Stimulated activated CD4-positive, alpha-beta T cell treated with anti-CD3 and anti-CD28 coated beads, Interleukin-2, amount 100 ng/mL, for 4 hours (primary cell): ENCODE data around the gene SNHG17.
"Not testable (repeated sequence)": the region's sequence is repeated elsewhere in the genome, so short reads cannot be mapped to it uniquely, and the experiment has no call there.

Source experiments
- DNase-seq: peaks from one replicate; pipeline ENCODE4 v3.0.0-alpha.2; 2020; ENCODE audit warnings: low read depth

Gene SNHG17

DNA sequence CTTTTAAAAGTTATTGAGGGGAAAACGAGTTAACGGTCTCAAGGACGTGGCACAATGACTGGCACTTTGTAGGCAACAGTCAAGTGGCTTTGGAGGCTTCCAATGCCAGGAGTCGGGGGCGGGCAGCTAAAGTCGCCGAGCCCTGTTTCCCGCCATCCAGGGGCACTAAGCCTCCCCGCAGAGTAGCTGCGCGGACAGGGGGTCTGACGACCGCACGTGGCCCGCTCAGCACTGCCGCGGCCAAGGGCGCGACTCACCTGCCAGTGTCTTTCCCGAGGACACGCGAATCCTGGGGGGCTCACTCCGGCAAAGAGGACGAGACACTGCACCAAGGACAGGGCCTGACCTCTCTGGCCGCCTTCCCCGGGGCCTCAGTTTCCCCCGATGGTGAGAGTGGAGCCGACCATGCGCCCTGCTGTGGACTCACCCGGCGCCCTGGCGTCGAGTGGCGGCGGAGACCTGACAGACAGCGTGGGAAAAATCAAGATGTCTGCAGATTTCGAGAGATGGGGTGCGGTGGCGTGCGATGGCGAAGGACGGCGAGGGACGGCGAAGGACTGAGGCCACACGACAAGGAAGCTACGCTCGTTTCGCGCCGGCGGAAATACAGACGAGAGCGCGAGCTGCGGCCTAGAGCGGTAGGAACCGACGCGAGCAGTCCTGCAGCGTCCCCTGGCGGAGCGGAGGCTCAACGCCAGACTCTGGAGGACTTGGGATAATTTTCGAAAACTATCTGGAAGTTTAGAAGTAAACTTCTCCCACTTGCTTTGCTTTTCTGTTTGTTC lies at the start of gene SNHG17:
SNHG17 (minus strand) TSS at position 559 of the 785 bp plus-strand sequence.
- DNase-seq = peak; percentile 80

DNA sequence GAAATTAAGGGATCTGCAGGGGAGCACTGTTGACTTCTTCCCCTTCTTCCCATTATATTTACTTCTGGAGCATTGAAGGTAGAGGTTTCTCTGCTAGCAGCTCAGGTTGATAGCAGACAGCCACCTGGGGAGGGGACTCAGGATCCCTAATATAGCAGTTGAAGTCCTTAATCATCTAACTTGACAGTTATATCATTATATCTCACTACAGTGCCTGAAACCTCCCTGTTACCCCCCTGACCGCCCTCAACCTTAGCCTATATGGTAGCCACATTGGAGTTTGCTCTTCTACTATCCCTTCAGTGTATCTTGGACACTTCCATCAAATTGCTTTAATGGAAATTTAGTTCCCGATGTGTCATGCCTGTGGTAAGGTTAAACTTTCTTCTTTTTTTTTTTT lies 44.5 kb upstream of the SNHG17 start:
- DNase-seq = no peak

DNA sequence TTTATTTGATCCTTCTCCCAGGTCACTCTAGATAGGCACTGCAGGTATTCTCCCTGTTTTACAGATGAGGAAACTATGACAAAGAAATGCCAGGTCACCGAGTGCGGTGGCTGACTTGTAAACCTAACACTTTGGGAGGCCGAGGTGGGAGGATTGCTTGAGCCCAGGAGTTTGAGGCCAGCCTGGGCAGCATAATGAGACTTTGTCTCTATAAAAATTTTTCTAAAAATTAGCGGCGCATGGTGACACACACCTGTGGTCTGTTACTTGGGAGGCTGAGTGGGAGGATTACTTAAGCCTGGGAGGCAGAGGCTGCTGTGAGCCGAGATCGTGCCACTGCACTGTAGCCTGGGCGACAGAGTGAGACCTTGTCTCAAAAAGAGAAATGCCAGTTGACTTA lies 42.6 kb upstream of the SNHG17 start:
- DNase-seq = no peak

DNA sequence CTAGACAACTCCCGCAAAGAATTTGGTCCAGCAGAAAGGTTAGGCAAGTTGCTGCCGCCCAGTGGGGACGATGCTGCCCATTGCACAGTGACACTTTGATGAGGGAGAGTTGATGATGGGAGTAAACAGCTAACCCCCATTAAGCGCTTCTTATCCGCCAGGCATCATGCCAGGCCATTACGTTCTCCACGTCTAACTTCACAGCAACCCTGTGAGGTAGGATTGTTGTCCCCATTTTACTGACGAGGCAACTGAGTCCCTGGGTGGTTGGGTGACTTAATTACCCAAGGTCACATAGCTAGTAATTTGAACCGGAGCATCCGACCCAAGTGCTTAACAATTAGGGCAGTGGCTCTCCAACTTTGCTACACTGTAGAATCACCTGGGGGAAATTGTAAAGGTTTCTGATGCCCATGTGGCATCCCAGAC lies 38.3 kb upstream of the SNHG17 start:
- DNase-seq = no peak

DNA sequence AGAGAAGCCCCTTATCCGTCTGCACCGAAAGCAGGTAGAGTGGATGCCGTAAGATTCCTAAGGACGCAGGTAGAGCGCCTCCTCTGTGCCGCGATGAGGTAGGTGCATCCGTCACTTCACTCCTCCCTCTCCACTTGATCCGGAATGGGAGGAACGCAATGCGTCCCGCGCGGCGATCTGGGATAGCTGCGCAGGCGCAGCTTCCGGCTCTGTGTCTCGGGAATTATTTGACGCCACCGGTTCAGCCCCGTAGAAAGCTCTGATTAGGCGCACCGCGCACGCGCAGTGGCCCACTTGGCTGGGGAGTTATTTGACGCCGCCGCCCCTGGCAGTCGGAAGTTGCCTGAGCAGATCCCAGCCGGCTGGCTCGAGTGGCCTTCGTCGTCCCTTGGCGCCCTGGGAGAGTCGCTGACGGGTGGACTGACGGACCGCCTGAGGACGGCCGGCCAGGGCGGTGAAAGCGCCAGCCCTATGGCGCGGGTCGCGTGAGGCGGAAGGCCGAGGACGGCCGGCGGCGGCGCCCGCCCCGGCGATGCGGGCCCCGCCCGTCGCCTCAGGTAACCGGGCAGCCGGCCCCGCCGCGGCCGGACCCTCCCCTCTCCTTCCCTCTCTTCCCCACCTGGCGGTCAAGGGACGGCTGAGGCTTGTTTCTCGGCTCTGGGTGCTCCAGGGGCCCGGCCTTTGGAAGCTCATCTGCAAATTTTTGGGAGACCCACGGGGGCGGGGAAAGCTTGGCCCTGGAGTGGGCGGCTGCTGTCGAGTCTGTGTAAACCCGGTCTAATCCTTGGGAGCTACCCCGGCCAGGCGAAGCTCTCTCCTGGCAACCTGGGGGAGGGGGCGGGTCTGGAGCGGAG lies 37.6 kb upstream of the SNHG17 start, which contains the start of gene RALGAPB:
RALGAPB (plus strand) TSS at position 331 of the 854 bp plus-strand sequence. CDS start 15,590 bp downstream, outside the sequence.
- peak; percentile 97 for DNase-seq

DNA sequence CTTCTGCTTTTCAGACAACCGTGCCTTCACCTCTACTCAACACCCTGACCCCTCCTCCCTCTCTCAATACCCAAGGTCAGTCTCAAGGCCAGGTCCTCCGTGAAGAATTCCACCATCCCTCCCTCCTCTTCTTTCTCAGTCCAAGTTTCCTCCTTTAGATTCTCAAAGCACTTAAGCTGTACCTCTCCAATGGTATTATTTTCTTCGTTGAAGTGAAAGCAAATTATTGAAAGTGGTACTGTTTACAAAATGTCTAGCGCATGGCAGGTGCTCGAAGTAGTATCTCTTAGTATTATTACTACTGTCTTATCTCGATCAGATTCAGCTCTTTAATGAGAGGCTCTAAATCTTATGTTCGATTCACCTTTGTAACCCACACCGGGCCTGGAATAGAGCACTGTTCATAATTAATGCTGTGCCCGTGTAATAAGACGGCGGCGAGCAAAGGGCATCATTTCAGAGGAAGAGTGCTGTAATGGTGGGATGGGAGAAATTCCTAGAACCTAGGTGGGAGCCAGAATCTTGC lies 36.9 kb upstream of the SNHG17 start:
- no peak for DNase-seq

DNA sequence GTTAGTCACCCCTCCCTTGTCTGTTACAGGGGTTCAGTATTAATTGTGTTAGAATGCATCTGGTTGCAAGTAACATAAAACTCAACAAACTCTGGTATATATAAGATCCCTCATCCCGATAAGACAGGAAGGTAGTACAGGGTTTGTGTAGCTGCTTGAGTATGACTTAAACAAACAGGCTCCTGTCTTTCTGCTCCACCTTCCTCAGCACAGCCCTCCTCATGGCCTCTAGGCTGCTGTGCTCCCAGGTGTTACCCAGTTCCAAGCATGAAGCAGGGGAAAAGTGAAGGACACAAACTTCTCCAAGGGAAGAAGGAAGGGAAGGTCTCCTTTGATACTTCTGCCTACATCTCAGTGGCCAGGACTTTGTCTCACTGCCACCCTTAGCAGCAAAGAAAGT lies 36.1 kb upstream of the SNHG17 start:
- DNase-seq = no peak

DNA sequence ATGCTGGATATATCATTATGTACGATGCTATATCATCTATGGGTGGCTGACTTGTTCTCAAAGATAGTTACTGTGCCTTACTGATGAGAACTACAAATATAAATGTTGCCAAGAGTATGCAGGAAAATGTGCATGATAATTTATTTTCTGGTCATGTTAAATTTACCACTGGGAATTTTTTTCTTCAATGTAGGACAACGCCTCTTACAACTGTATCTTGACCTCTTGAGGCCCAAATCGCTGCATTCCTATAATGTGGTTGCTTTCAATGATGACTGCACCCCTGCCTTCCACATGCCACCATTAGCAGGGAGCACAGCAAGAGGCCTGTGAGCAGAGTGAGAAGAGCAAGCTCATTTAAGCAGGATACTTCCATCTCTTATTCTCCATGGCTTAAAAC lies 31.9 kb upstream of the SNHG17 start:
- no peak for DNase-seq

DNA sequence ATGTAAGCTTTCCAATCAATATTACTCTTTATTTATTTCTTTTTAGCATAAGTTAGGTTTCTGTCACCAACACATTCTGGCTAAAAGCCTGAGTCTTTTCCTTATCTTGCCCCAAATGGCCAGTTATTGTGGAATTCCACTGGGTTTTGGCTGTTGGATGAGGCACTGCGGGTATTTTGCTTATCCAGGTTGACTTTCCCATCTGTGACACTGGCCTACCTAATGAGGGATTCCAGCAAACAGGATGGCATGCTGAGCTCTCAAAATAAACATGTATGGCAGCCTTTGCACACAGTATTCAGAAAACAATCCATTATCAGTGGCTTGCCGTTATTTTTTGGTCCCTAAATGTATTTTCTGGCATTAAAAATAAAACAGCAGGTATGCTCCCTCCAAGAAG lies 31.0 kb upstream of the SNHG17 start:
- DNase-seq = no peak

DNA sequence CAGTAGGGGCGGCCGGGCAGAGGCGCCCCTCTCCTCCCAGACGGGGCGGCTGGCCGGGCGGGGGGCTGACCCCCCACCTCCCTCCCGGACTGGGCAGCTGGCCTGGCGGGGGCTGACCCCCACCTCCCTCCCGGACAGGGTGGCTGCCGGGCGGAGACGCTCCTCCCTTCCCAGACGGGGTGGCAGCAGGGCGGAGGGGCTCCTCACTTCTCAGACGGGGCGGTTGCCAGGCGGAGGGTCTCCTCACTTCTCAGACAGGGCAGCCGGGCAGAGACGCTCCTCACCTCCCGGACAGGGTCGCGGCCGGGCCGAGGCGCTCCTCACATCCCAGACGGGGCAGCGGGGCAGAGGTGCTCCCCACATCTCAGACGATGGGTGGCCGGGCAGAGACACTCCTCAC lies 26.4 kb upstream of the SNHG17 start:
- not testable (repeated sequence) for DNase-seq

DNA sequence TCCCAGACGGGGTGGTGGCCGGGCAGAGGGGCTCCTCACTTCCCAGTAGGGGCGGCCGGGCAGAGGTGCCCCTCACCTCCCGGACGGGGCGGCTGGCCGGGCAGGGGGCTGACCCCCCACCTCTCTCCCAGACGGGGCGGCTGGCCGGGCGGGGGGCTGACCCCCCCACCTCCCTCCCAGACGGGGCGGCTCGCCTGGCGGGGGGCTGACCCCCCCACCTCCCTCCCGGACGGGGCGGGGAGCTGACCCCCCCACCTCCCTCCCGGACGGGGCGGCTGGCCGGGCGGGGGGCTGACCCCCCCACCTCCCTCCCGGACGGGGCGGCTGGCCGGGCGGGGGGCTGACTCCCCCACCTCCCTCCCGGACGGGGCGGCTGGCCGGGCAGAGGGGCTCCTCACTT lies 26.0 kb upstream of the SNHG17 start:
- not testable (repeated sequence) for DNase-seq

DNA sequence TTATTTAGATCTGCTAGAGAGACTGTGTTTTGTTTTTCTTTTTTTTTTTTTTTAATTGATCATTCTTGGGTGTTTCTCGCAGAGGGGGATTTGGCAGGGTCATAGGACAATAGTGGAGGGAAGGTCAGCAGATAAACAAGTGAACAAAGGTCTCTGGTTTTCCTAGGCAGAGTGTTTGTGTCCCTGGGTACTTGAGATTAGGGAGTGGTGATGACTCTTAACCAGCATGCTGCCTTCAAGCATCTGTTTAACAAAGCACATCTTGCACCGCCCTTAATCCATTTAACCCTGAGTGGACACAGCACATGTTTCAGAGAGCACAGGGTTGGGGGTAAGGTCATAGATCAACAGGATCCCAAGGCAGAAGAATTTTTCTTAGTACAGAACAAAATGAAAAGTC lies 25.5 kb upstream of the SNHG17 start:
- not testable (repeated sequence) for DNase-seq

DNA sequence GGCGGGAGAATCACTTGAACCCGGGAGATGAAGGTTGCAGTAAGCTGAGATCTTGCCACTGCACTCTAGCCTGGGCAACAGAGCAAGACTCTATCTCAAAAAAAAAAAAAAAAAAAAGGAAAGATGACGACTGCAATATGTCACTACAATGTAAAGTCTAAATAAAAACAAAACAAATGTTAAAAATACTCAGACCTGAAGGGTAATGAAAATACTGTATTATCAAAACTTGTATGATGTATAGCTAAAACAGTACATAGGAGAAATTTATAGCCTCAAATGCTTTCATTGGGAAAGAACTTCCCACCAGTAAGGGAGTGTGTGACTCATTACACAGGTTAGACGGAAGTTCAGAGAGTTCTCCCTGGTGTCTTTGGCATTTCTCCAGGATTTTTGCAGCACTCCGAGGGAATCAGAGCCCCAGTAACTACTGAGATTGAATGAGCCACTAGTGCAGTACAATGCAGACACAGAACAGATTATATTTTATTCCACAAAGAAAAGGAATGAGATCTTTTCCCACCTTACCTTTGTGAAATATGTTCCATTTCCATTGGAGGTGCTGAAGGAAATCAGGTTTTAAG lies 25.0 kb upstream of the SNHG17 start:
- no peak for DNase-seq

DNA sequence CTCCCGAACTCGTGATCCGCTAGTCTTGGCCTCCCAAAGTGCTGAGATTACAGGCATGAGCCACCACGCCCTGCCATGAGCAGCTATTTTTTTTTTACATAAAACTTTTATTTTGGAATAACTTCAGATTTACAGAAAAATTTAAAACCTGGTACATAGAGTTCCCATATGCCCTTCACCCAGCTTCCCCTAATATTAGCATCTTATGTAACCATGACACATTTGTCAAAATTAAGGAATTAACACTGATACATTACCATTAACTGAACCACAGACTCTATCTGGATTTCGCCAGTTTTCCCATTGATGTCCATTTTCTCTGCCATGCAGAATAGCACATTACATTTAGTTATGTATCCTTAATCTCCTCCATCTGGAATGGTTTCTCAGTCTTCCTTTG lies 23.2 kb upstream of the SNHG17 start:
- no peak for DNase-seq

DNA sequence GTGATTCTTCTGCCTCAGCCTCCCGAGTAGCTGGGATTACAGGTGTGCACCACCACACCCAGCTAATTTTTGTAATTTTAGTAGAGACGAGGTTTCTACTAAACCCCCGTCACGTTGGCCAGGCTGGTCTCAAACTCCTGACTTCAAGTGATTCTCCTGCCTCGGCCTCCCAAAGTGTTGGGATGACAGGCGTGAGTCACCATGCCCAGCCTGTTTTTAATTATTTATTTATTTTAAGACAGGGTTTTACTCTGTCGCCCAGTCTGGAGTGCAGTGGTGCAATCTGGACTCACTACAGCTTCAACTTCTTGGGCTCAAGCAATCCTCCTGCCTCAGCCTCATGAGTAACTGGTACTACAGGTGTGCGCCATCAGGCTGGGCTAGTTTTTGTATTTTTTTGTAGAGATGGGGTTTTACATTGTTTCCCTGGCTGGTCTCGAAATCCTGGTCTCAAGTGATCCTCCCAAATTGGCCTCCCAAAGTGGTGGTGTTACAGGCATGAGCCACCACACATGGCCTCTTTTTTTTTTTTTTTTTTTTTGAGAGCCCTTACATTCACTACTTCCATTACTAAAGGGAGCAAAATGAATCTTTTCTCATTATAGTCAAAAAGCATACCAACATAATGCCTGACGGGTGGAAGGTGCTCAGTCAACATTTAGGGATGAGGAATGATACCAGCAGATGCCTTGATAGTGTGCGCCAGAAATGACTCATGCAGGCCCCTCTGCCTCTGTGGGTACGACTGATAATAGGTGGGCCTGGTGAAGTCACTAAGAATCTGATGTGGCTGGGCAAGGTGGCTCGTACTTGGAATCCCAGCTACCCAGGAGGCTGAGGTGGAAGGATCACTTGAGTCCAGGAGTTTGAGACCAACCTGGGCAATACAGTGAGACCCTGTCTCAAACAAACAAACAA lies 19.7 kb upstream of the SNHG17 start:
- DNase-seq = no peak

DNA sequence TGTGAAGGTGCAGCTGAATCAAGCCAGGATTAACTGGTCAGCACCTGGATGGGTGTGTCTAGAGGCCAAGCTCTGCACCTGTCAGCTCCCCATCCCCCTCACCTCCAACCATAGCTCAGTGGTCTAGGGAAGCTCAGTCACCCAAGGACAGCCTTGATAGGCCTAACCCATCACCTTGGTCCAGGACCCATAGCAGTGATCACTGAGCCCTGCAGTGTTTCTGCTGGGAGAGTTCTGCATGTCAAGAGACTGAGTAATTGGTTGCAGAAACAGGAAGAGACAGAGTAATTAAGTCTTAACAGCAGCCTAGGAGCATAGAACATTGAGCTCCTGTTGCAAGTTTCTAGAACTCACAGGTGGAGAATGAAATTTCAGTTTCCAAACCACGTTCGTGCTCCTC lies 18.8 kb upstream of the SNHG17 start:
- no peak for DNase-seq

DNA sequence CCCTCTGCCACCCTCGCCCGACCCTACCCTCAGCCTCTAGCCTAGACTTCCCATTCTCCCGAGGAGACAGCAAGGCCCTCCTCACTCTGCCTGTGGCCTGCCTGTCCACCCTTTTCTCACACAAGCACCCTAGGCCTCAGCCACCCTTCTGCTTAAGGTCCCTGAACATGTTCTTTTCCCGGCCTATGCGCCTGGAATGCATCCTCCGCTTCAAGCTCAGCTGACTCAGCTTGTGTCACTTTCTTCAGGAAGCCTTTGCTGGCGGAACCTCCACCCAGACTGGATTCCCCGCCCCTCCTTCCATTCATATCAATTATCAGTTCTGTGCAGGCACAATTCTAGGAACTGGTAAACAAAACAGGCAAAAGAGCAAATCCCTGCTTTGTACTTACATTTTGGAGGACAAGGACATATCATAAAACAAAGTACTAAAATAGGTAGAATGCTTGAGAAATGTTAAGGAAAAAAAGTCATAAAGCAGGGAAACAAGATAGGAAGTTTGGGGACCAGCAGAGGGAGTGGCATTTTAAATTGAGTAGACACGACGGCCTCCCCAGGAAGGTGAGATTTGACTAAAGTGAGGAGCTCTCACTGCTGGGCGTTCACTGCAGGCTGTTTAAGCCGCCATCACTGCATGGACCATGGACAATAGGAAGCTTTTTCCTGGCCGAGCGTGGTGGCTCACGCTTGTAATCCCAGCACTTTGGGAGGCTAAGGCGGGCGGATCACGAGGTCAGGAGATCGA lies 17.9 kb upstream of the SNHG17 start:
- no peak for DNase-seq

DNA sequence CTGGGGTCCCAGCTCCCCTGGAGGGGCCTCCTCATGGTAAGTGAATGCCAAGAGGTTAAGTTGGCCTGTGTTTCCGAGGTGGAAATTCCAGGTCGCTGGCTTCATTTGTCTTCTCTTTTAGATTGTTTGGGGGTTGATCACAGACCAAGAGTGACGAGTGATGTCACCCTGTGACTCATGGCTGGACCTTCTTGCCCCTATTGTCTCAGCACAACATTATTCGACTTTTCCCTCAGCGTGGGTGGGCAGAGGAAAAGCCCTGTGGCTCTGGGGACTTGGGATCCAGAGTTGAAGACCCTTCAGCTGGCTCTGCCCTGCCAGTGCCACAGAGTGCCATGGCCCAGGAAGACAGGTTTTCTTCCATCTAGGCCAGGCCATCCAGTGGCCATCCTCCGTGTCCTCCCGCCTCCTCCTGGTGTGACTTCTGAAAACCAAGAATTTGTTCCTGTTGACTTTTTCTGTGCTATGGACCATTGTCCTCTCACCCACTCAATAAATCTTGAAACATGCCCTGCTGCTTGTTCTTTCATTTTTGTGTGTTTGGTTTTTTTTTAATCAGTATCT lies 15.4 kb upstream of the SNHG17 start:
- no peak for DNase-seq

DNA sequence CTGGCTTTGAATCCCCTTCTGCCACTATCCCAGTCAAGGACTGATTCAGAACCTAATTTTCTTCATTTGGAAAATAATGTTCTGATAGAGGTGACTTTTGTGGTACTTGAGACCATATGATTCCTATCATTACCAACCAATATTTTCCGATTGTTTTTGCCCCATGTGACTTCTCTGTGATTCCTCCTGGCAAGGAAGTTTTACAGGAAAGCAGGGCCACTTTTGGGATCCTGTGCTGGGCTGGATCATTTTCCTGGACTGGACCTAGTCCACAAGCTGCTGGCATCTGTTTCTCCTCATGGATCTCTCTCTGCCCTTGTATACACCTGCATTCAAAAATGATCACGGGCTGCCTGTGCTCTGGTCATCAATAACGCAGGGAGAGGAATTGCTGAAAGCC lies 13.9 kb upstream of the SNHG17 start:
- no peak for DNase-seq

DNA sequence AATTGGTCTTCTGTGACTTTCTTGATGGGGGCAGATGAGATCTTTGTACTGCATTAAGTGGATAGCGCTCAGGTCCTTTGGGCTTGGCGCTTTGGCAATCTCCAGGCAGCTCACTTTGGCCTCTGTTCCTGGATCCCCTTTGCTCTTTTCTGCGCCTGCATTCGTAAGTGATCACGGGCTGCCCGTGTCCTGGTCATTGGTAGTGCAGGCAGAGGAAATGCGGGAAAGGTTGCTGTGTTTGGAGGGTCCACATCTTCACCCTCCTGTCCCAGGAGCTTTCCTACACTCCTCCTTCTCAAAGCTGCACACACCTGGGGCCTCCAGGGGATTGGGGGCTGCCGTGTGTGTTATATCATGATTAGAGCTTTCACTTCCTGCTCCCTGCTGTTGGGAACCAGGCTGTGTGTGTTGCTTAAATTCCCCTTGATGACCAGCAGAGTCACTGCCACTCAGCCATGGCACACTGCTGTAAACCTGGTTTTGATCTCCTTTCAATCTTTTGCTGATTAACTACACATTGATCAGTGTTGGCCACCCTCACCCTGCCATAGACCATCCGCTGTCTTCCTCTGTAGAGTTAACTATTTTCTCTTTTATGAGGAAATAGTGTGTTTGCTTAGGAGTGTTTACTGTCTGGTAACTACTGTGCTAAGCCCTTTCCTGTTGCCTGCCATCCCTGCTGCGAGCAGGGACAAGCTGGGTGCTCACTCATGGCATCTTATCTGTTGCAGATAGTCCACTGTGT lies 13.0 kb upstream of the SNHG17 start:
- DNase-seq = no peak
